ENCODE measurements around the gene SGCD. TPM values are rescaled to one million over a fixed set of nuclear protein-coding genes. Genes with fewer than 3 reads are reported as not detected.

SGCD gene
- total and polyA plus RNA-seq, 9 of the 15 experiments (the other 6 are each of a cell fraction or from before 2014, with no cell fraction given) = not detected

GRCh38 chr5:156498226-156498980 is 171.4 kb downstream of the SGCD start (continued):
- TF ChIP-seq ATF3 (IDR thresholded peaks at IDR 0.05) (no peak), ATF3 (CRISPR knock-in tag; conservative IDR thresholded peaks at IDR 0.05) (no peak), SMARCA5 (IDR thresholded peaks at IDR 0.05) (no peak), ZNF512 (tag; IDR thresholded peaks at IDR 0.05) (no peak), ID3 (CRISPR knock-in tag; IDR thresholded peaks at IDR 0.05) (no peak), ID3 (tag; IDR thresholded peaks at IDR 0.05) (no peak), CBX8 (IDR thresholded peaks at IDR 0.05; ENCODE audit: borderline replicate concordance, extremely low read depth, low read depth, low read length, poor library complexity, severe bottlenecking) (no peak), ZNF41 (CRISPR knock-in tag; conservative IDR thresholded peaks at IDR 0.05) (no peak), CXXC5 (CRISPR knock-in tag; IDR thresholded peaks at IDR 0.05) (no peak), BCL6 (CRISPR knock-in tag; IDR thresholded peaks at IDR 0.05) (no peak), HDGF (IDR thresholded peaks at IDR 0.05) (no peak), RBM25 (IDR thresholded peaks at IDR 0.05; ENCODE audit: low read depth, low read length, severe bottlenecking) (no peak), THAP7 (CRISPR knock-in tag; IDR thresholded peaks at IDR 0.05) (no peak)
